DND-41 (cell line): Measurements from ENCODE around the gene KCNC1.

Experiments used
- ATAC-seq: fragments of 200-7000 bp; cut with Tn5 transposase; 3 replicates; pipeline ENCODE4 v1.9.1; 2021; ENCODE audit warnings: low read depth; ENCODE audit not compliant: insufficient read depth
- DNase-seq: peaks from one replicate; pipeline ENCODE4 v3.0.0-alpha.2; 2020
- H2AFZ ChIP-seq: 2 replicates; pipeline ENCODE4 v1.6.0; 2012; ENCODE audit warnings: low read depth, low read length
- H3K27ac ChIP-seq: 2 replicates; pipeline ENCODE4 v1.5.1; 2012; ENCODE audit warnings: low read length, inconsistent platforms
- H3K27me3 ChIP-seq: fragments of 200-600 bp; sonication (generic); 2 replicates; pipeline ENCODE4 v1.6.0; 2012; ENCODE audit warnings: low read length, mild to moderate bottlenecking, inconsistent platforms; ENCODE audit not compliant: insufficient read depth, poor library complexity
- H3K36me3 ChIP-seq: 2 replicates; pipeline ENCODE4 v1.5.1; 2012; ENCODE audit warnings: low read length, inconsistent platforms; ENCODE audit not compliant: insufficient read depth
- H3K4me1 ChIP-seq: 2 replicates; pipeline ENCODE4 v1.5.1; 2012; ENCODE audit warnings: mild to moderate bottlenecking, low read length; ENCODE audit not compliant: insufficient read depth
- H3K4me2 ChIP-seq: 2 replicates; pipeline ENCODE4 v1.6.0; 2012; ENCODE audit warnings: mild to moderate bottlenecking, moderate library complexity, low read length, inconsistent platforms; ENCODE audit not compliant: insufficient read depth
- H3K4me3 ChIP-seq, 2 experiments: fragments of 200-600 bp in 1 of 2; shearing (Covaris generic) in 1 of 2; 2 replicates each; pipeline ENCODE4 v1.5.1; 2012 to 2016; ENCODE audit warnings: inconsistent platforms in 2 of 2, low read length in 2 of 2, mild to moderate bottlenecking in 2 of 2, low read depth in 1 of 2, moderate library complexity in 1 of 2
- H3K79me2 ChIP-seq: 2 replicates; pipeline ENCODE4 v1.6.0; 2012; ENCODE audit warnings: low read length, inconsistent platforms; ENCODE audit not compliant: insufficient read depth
- H3K9ac ChIP-seq: 2 replicates; pipeline ENCODE4 v1.6.0; 2012; ENCODE audit warnings: low read depth, mild to moderate bottlenecking, inconsistent platforms, low read length, moderate library complexity
- H3K9me3 ChIP-seq: 2 replicates; pipeline ENCODE4 v1.5.1; 2012; ENCODE audit warnings: low read length, moderate library complexity, mild to moderate bottlenecking, inconsistent platforms; ENCODE audit not compliant: insufficient read depth, severe bottlenecking
- H4K20me1 ChIP-seq: 2 replicates; pipeline ENCODE4 v1.6.0; 2012; ENCODE audit warnings: low read length; ENCODE audit not compliant: insufficient read depth
- EZH2 ChIP-seq: IDR thresholded peaks from 3 replicates; pipeline ENCODE4 v1.6.1; 2012; ENCODE audit warnings: borderline replicate concordance, low read depth, mild to moderate bottlenecking, moderate library complexity, low read length, inconsistent platforms; ENCODE audit not compliant: severe bottlenecking
- TF ChIP-seq, protein P1 (sequence below): IDR thresholded peaks from 2 replicates; pipeline ENCODE4 v1.5.1; 2012; ENCODE audit warnings: borderline replicate concordance, low read length, moderate library complexity, mild to moderate bottlenecking; ENCODE audit not compliant: poor library complexity, severe bottlenecking; ENCODE audit errors: extremely low read depth

Gene KCNC1

DNA sequence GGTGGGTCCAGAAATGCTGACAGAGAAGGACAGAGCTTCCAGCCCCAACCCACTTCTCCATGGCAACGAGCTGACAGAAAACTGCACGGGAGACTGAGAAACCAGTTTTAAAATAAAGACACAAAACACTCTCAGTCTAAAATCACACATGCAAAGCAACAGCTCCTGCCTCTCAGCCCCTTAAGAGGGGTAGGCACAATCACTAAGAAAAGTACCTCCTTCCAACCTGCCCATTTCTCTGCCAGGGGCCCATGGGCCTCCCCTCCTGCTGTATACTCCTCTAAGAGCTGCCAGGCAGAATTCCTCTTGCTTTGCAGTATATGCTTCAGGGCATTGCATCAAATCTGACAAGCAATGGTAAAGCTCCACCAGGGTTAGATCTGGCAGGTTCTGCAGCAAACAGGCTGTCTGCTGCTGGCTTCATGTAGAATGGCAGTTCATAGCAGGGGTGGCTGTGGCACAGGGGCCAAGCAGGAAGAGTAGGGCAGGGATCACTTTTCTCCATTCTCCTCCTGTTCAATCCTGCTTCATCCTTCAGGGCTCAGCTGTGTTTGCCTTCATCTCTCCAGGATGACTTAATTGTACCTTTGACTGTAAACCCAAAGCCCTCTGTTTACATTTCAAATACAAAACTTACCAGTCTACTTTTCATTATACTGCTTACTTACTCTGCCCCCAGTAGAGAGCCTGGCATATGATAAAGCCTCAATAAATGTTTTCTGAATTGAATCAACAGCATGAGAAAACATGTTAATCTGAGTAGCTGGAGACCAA lies 77.7 kb downstream of the KCNC1 start:
- Histone ChIP-seq H3K36me3 (no peaks in the 10 kb centered on the region), H3K79me2 (no peaks in the 10 kb centered on the region), H2AFZ (no peak overlapping the region), H3K4me2 (no peak overlapping the region), H3K27me3 (no peaks in the 10 kb centered on the region), H3K27ac (no peak overlapping the region), H3K4me1 (no peaks in the 10 kb centered on the region), H3K9ac (no peak overlapping the region), H3K9me3 (no peaks in the 10 kb centered on the region), H3K4me3 (no peak overlapping the region), H4K20me1 (no peaks in the 10 kb centered on the region)
- TF ChIP-seq, protein P1, sequence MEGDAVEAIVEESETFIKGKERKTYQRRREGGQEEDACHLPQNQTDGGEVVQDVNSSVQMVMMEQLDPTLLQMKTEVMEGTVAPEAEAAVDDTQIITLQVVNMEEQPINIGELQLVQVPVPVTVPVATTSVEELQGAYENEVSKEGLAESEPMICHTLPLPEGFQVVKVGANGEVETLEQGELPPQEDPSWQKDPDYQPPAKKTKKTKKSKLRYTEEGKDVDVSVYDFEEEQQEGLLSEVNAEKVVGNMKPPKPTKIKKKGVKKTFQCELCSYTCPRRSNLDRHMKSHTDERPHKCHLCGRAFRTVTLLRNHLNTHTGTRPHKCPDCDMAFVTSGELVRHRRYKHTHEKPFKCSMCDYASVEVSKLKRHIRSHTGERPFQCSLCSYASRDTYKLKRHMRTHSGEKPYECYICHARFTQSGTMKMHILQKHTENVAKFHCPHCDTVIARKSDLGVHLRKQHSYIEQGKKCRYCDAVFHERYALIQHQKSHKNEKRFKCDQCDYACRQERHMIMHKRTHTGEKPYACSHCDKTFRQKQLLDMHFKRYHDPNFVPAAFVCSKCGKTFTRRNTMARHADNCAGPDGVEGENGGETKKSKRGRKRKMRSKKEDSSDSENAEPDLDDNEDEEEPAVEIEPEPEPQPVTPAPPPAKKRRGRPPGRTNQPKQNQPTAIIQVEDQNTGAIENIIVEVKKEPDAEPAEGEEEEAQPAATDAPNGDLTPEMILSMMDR: no peak
- no peak for TF ChIP-seq EZH2
- DNase-seq: no peak
- ATAC-seq: no peak

DNA sequence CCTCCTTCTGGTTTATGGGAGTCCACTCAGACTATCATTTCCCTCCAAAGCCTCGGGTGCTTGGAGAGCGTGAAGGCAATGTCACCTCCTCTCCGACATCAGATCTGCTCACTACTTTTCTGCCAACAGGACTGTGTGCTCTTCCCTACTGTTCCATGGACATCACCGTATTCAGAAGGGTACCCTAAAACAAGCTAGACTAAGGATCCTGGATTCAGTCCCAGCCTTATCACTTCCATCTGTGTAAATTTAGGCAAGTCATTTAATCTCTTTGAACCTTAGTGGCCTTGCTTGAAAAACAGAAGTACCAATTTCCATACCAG lies 78.2 kb downstream of the KCNC1 start:
- no peak for TF ChIP-seq EZH2
- TF ChIP-seq, protein P1: no peak
- Histone ChIP-seq H2AFZ (no peak overlapping the region), H3K9ac (no peak overlapping the region), H4K20me1 (no peaks in the 10 kb centered on the region), H3K4me2 (no peak overlapping the region), H3K4me3 (no peak overlapping the region), H3K4me1 (no peaks in the 10 kb centered on the region), H3K36me3 (no peaks in the 10 kb centered on the region), H3K79me2 (no peaks in the 10 kb centered on the region), H3K9me3 (no peaks in the 10 kb centered on the region), H3K27ac (no peak overlapping the region), H3K27me3 (no peaks in the 10 kb centered on the region)
- no peak for DNase-seq
- ATAC-seq: no peak

DNA sequence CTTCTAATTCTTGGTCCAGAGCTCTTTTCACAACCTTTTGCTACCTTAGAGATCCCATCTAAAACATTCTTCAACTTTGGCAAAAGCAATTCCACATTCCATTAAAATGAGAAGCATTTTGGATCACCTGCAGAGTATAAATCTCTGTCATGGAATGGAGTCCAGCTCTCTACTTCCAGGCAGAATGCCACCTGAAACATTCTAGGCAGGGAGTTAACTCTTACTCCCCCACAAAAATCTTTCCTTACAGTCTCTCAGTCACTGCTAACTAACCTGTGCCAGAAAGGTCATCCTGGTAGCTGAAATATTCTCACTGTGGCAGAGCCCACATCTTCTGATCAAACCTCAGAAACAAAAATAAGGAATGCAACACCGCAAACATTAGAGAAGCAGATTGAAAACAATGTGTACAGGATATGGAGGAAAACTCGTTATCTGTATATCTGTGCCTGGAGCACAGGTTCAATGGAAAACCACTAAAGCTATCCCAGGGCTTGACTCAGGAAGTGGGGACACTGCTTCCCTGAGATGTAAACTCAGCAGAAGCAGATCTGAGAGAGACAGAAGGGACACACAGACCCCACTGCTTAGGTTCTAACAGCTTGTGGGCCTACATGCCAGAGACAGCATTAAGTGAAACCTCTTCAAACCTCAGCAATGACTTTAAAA lies 78.9 kb downstream of the KCNC1 start:
- DNase-seq (no peak), ATAC-seq (no peak)
- Histone ChIP-seq H3K4me2 (no peak overlapping the region), H3K79me2 (no peaks in the 10 kb centered on the region), H3K27ac (no peak overlapping the region), H2AFZ (no peak overlapping the region), H3K9me3 (no peaks in the 10 kb centered on the region), H3K27me3 (no peaks in the 10 kb centered on the region), H3K36me3 (no peaks in the 10 kb centered on the region), H3K9ac (no peak overlapping the region), H3K4me1 (no peaks in the 10 kb centered on the region), H3K4me3 (no peak overlapping the region), H4K20me1 (no peaks in the 10 kb centered on the region)
- no peak for TF ChIP-seq EZH2
- TF ChIP-seq, protein P1: no peak
